ENCODE data around the gene CMPK2.

DNA sequence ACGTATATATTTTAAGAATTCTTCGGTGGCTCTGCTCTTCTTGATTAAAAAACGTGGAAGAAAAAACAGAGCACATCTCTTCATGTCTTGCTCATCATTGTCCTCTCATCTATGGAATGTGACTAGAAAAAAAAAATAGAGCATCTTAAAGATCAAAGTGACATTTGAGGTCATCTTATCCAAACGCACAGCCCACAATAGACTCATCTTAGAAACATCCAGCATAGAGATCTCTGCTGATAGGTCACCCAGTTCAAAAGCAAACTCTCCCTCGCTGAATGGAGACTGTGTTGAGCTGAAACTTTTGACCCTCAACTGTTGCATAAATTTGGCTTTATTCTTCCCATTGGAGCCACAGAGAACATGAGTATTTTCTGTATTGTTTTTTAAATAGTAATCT lies 65.2 kb downstream of the CMPK2 start:
- TF ChIP-seq, protein P1, sequence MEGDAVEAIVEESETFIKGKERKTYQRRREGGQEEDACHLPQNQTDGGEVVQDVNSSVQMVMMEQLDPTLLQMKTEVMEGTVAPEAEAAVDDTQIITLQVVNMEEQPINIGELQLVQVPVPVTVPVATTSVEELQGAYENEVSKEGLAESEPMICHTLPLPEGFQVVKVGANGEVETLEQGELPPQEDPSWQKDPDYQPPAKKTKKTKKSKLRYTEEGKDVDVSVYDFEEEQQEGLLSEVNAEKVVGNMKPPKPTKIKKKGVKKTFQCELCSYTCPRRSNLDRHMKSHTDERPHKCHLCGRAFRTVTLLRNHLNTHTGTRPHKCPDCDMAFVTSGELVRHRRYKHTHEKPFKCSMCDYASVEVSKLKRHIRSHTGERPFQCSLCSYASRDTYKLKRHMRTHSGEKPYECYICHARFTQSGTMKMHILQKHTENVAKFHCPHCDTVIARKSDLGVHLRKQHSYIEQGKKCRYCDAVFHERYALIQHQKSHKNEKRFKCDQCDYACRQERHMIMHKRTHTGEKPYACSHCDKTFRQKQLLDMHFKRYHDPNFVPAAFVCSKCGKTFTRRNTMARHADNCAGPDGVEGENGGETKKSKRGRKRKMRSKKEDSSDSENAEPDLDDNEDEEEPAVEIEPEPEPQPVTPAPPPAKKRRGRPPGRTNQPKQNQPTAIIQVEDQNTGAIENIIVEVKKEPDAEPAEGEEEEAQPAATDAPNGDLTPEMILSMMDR (IDR thresholded peaks at IDR 0.05; ENCODE audit: borderline replicate concordance, extremely low read depth, low read length, poor library complexity, severe bottlenecking), result no peak
- TF ChIP-seq EZH2 (IDR thresholded peaks at IDR 0.05; ENCODE audit: borderline replicate concordance, low read depth, low read length, severe bottlenecking), result no peak
